ENCODE measurements around the gene LCN6.

Gene LCN6

DNA sequence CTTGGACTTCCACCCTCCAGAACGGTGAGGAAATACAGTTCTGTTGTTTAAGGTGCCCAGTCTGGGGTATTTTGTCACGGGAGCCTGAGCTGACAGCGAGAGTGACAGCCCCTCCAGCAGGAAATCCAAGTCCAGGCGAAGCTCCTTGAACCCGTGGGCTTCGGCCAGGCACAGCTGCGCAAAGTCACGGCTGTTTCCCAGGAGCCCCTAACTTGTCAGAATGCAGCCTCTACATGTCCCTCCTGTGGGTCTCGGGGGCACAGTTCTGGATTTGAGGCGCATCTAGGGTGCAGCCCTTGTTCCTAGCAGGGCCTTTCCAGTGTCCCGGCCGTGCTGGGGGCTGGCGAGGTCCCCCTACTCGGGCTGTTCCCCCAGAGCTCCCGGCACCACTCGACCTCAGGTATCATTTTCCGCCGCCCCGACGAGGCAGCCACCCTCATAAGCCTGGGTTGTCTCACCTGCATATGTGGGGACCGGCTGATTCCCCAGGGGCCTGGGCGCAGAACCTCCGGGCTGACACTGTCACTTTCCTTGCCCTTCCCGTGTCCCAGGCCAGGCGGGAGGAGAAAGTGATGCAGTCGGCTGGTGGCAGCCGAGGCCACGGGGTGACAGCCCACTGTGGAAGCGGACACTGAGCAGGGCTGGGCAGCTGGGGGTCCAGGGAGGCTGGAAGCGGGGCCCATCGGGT, 5.2 kb upstream of the LCN6 start:
- Histone ChIP-seq H3K4me1 (ENCODE audit: control insufficient read depth, insufficient read depth, low read length) (peaks cover 4% of the 10 kb centered on the region), H3K36me3 (ENCODE audit: control insufficient read depth, insufficient read depth, low read length) (no peaks in the 10 kb centered on the region), H3K4me3 (ENCODE audit: insufficient read depth, low read depth, low read length) (no peak overlapping the region), H3K27ac (ENCODE audit: insufficient read depth, low read depth, low read length, poor library complexity, severe bottlenecking) (no peak overlapping the region), H3K9me3 (ENCODE audit: control insufficient read depth, low read length) (no peaks in the 10 kb centered on the region), H3K27me3 (ENCODE audit: control insufficient read depth, insufficient read depth, low read length, poor library complexity, severe bottlenecking) (no peaks in the 10 kb centered on the region)
- 88 to 89% methylated on average over 31 of the region's 31 CpGs for WGBS, 2 experiments

DNA sequence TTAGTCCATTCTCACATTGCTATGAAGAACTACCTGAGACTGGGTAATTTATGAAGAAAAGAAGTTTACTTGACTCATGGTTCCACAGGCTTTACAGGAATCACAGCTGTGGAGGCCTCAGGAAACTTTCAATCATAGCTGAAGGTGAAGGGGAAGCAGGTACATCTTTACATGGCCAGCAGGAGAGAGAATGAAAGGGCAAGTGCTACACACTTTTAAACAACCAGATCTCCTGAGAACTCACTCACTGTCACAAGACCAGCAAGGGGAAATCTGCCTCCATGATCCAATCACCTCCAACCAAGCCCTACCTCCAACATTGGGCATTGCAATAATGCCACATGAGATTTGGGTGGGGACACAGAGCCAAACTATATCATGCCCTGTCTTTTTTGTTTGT, 3.5 kb upstream of the LCN6 start:
- Histone ChIP-seq H3K36me3 (ENCODE audit: control insufficient read depth, insufficient read depth, low read length) (no peaks in the 10 kb centered on the region), H3K9me3 (ENCODE audit: control insufficient read depth, low read length) (no peaks in the 10 kb centered on the region), H3K4me1 (ENCODE audit: control insufficient read depth, insufficient read depth, low read length) (peaks cover 4% of the 10 kb centered on the region), H3K27me3 (ENCODE audit: control insufficient read depth, insufficient read depth, low read length, poor library complexity, severe bottlenecking) (no peaks in the 10 kb centered on the region), H3K27ac (ENCODE audit: insufficient read depth, low read depth, low read length, poor library complexity, severe bottlenecking) (no peak overlapping the region), H3K4me3 (ENCODE audit: insufficient read depth, low read depth, low read length) (no peak overlapping the region)

DNA sequence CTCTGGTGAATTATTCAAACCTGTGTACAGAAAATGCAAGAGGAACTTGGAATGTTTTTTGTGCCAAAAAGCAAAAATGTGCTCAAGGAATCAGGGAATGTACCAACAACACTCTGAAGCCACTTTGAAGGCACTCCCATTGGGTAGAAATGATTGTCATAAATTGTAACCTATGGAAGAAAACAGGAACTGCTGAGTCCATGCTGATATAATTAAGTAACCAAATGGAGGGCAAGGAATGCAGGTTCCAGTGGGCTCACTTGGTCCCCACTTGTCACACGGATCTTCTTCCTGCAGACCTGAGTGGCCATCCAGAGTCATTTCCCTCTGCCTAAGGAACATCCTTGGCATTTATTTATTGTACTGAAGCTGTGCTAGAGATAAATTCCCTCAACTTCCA, 2.9 kb upstream of the LCN6 start:
- Histone ChIP-seq H3K36me3 (ENCODE audit: control insufficient read depth, insufficient read depth, low read length) (no peaks in the 10 kb centered on the region), H3K27ac (ENCODE audit: insufficient read depth, low read depth, low read length, poor library complexity, severe bottlenecking) (no peak overlapping the region), H3K27me3 (ENCODE audit: control insufficient read depth, insufficient read depth, low read length, poor library complexity, severe bottlenecking) (no peaks in the 10 kb centered on the region), H3K9me3 (ENCODE audit: control insufficient read depth, low read length) (no peaks in the 10 kb centered on the region), H3K4me1 (ENCODE audit: control insufficient read depth, insufficient read depth, low read length) (peaks cover 4% of the 10 kb centered on the region), H3K4me3 (ENCODE audit: insufficient read depth, low read depth, low read length) (no peak overlapping the region)
- 89 to 95% methylated on average over 1 of the region's 1 CpG for WGBS, 2 experiments

DNA sequence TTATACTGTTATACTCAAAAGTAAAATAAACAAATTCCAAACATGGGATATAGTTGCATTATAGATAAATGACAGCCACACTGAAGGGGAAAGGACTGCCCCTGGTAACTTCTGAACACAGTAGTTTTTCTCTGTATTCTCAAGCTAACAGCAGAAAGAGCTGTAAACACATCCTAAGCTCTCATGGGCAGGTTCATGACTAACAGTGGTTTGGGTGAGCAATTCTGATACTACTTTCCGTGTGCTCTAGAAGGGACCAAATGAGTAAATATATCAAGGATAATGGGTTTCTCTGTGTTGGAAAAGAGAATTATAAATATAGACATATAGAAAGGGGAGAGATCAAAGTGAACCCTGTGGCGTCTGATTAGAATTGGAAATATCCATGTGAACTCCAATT, 2.2 kb upstream of the LCN6 start:
- Histone ChIP-seq H3K36me3 (ENCODE audit: control insufficient read depth, insufficient read depth, low read length) (no peaks in the 10 kb centered on the region), H3K4me3 (ENCODE audit: insufficient read depth, low read depth, low read length) (no peak overlapping the region), H3K27ac (ENCODE audit: insufficient read depth, low read depth, low read length, poor library complexity, severe bottlenecking) (no peak overlapping the region), H3K27me3 (ENCODE audit: control insufficient read depth, insufficient read depth, low read length, poor library complexity, severe bottlenecking) (no peaks in the 10 kb centered on the region), H3K4me1 (ENCODE audit: control insufficient read depth, insufficient read depth, low read length) (peaks cover 4% of the 10 kb centered on the region), H3K9me3 (ENCODE audit: control insufficient read depth, low read length) (no peaks in the 10 kb centered on the region)
- WGBS, 2 experiments = 63 to 80% methylated on average over 2 of the region's 2 CpGs

DNA sequence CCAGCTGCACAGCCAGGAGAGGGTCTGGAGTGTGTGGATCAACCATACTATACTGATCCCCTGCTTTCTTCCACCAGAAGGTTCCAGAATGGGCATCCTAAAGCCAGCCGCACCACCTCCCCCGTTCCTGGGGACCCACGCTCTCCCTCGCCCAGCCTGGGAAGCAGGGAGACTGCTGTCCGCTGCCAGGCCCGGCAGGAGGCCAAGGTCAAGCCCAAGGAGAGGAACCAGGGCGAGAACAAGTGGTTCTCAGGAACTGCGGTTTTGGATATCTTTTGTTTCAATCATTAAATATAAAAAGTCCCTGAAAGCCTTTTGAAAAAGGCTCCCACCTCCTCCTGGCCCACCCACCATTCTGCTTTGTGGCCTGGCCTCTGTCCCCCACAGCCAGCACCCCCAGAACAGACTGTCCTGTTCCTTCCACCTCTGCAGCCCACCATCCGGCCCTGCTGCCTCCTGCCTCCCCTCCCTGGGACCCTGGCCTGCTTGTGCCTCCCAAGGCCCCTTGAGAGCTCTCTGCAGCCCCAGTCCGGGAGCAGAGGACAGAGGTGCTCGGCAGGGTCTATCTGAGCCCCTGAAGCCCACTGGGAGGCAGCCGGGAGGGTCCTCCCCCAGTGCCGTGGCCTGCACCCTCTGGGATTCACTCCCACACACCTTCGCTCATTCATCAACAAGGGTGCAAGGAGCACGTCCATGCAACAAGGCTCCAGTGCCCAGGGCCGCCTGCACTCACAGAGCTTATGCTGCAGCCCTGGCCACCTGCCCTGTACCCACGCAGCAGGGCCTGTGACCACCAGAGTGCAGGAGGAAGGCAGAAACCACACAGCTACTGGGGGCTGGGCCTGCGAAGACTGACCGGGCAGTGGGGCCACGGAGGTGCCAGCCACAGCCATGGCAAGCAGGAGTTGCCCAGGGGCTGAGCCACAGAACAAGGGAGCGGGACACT, 614 bp upstream of the LCN6 start:
- no peaks in the 10 kb centered on the region for H3K36me3 ChIP-seq (ENCODE audit: control insufficient read depth, insufficient read depth, low read length)
- no peaks in the 10 kb centered on the region for H3K9me3 ChIP-seq (ENCODE audit: control insufficient read depth, low read length)
- no peak overlapping the region for H3K27ac ChIP-seq (ENCODE audit: insufficient read depth, low read depth, low read length, poor library complexity, severe bottlenecking)
- no peak overlapping the region for H3K4me3 ChIP-seq (ENCODE audit: insufficient read depth, low read depth, low read length)
- WGBS, 2 experiments = 91 to 93% methylated on average over 21 of the region's 21 CpGs
- H3K4me1 ChIP-seq (ENCODE audit: control insufficient read depth, insufficient read depth, low read length) = no peaks in the 10 kb centered on the region
- H3K27me3 ChIP-seq (ENCODE audit: control insufficient read depth, insufficient read depth, low read length, poor library complexity, severe bottlenecking) = no peaks in the 10 kb centered on the region

DNA sequence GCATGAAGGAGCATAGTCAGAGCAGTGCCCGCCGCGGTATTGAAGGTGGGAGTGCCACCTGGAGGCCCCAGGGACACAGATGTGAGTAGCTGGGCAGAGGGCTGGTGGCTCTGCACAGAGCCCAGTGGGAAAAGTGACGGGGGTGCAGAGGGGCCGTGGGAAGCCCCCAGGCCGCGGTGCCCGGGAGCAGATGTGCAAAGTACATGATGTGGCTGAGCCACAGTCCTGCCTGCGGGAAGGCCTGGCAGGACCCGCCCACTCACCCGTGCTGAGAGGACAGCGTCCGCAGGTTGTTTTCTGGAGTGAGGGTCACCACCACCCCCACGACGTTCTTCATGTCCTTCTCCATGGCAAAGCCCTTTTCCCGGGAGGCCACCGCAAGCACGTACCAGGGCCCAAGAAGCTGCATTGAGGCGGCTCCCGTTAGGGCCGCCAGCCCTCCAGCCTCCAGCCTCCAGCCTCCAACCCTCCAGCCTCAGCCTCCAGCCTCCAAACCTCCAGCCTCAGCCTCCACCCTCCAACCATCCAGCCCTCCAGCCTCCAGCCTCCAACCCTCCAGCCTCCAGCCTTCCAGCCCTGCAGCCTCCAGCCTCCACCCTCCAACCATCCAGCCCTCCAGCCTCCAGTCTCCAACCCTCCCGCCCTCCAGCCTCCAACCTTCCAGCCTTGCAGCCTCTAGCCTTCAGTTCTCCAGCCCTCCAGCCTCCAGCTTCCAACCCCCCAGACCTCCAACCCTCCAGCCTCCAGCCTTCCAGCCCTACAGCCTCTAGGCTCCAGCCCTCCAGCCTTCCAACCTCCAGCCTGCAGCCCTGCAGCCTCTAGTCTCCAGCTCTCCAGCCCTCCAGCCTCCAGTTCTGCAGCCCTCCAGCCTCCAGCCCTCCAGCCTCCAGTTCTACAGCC, 914 bp downstream of the LCN6 start:
- 92 to 93% methylated on average over 22 of the region's 22 CpGs for WGBS, 2 experiments
- no peaks in the 10 kb centered on the region for H3K36me3 ChIP-seq (ENCODE audit: control insufficient read depth, insufficient read depth, low read length)
- H3K4me1 ChIP-seq (ENCODE audit: control insufficient read depth, insufficient read depth, low read length) = peaks cover 9% of the 10 kb centered on the region
- H3K4me3 ChIP-seq (ENCODE audit: insufficient read depth, low read depth, low read length) = no peak overlapping the region
- H3K27ac ChIP-seq (ENCODE audit: insufficient read depth, low read depth, low read length, poor library complexity, severe bottlenecking) = no peak overlapping the region
- H3K27me3 ChIP-seq (ENCODE audit: control insufficient read depth, insufficient read depth, low read length, poor library complexity, severe bottlenecking) = no peaks in the 10 kb centered on the region
- no peaks in the 10 kb centered on the region for H3K9me3 ChIP-seq (ENCODE audit: control insufficient read depth, low read length)

DNA sequence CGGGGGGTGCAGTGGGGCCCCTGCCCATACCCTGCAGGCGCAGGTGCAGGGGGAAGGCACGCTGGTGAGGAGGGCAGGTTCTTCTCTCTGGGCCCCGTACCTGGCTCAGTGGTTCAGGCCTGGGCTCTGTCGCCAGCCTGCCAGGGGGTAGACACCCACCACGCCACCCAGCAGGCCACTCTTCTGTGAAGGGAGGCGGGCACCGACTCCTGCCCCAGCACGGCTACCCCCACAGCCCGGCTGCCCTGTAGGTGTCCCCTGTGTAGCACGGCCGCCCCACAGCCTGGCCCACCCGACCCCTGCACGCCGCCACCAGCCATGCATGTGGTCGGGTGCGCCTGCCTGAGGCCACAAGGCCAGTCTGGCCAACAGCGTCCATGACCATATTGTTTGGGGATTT, 1.7 kb downstream of the LCN6 start:
- Histone ChIP-seq H3K27me3 (ENCODE audit: control insufficient read depth, insufficient read depth, low read length, poor library complexity, severe bottlenecking) (no peaks in the 10 kb centered on the region), H3K4me3 (ENCODE audit: insufficient read depth, low read depth, low read length) (no peak overlapping the region), H3K9me3 (ENCODE audit: control insufficient read depth, low read length) (no peaks in the 10 kb centered on the region), H3K27ac (ENCODE audit: insufficient read depth, low read depth, low read length, poor library complexity, severe bottlenecking) (no peak overlapping the region), H3K36me3 (ENCODE audit: control insufficient read depth, insufficient read depth, low read length) (no peaks in the 10 kb centered on the region), H3K4me1 (ENCODE audit: control insufficient read depth, insufficient read depth, low read length) (peaks cover 16% of the 10 kb centered on the region)
- WGBS, 2 experiments = 92 to 93% methylated on average over 18 of the region's 18 CpGs

DNA sequence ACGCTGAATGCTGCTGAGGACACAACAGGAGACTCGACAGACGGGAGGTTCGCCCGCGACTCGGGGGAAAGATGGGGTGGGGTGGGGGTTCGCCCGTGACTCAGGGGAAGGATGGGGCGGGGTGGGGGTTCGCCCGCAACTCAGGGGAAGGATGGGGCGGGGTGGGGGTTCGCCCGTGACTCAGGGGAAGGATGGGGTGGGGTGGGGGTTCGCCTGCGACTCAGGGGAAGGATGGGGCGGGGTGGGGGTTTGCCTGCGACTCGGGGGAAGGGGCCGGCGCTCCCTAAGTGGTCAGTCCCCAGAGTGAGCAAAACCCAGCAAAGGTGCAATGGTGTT, 2.2 kb downstream of the LCN6 start:
- WGBS, 2 experiments = 92 to 94% methylated on average over 10 to 20 of the region's 22 CpGs
- H3K4me3 ChIP-seq (ENCODE audit: insufficient read depth, low read depth, low read length) = no peak overlapping the region
- no peaks in the 10 kb centered on the region for H3K36me3 ChIP-seq (ENCODE audit: control insufficient read depth, insufficient read depth, low read length)
- peaks cover 19% of the 10 kb centered on the region for H3K4me1 ChIP-seq (ENCODE audit: control insufficient read depth, insufficient read depth, low read length)
- H3K27me3 ChIP-seq (ENCODE audit: control insufficient read depth, insufficient read depth, low read length, poor library complexity, severe bottlenecking) = no peaks in the 10 kb centered on the region
- H3K27ac ChIP-seq (ENCODE audit: insufficient read depth, low read depth, low read length, poor library complexity, severe bottlenecking) = no peak overlapping the region
- H3K9me3 ChIP-seq (ENCODE audit: control insufficient read depth, low read length) = no peaks in the 10 kb centered on the region

DNA sequence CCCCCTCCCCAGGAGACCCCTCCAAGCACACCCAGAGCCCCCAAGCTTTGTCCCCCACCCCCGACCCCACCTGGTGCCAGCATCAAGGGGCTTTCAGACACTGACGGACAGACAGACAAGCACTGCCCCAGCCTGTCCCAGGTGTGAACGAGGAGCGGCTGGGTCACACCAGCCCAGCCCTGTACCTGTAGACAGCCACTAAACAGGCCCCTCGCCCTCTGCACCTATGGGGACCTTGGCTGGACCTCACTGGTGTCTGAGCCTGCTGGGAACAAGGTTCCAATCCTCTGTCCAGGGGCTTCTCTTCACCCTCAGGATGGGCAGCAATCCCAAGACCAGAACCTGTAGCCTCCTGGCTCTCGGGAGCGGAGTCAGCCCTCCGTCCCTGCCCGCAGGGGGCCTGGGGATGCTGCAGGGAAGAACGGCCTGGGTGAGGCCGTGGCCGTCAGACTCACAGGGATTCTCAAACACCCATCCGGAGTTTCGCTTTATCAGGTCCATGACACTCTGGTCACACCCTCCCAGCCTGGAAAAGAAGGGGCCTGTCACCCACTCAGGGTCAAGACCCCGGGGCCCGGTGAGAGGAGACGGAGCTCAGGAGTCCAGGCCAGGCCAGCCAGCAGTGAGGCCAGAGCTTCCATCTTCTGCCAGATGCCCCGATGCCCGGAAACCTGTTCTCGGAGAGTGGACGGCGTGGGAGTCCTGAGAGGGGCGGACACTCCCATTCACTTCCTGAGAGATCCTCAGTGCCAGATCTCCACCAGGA, 2.8 kb downstream of the LCN6 start:
- WGBS, 2 experiments = 88 to 89% methylated on average over 23 of the region's 23 CpGs
- no peaks in the 10 kb centered on the region for H3K27me3 ChIP-seq (ENCODE audit: control insufficient read depth, insufficient read depth, low read length, poor library complexity, severe bottlenecking)
- H3K27ac ChIP-seq (ENCODE audit: insufficient read depth, low read depth, low read length, poor library complexity, severe bottlenecking) = no peak overlapping the region
- H3K36me3 ChIP-seq (ENCODE audit: control insufficient read depth, insufficient read depth, low read length) = no peaks in the 10 kb centered on the region
- H3K4me3 ChIP-seq (ENCODE audit: insufficient read depth, low read depth, low read length) = no peak overlapping the region
- H3K4me1 ChIP-seq (ENCODE audit: control insufficient read depth, insufficient read depth, low read length) = peaks cover 19% of the 10 kb centered on the region
- H3K9me3 ChIP-seq (ENCODE audit: control insufficient read depth, low read length) = no peaks in the 10 kb centered on the region
